AG09309 (cell line): Measurements from ENCODE around the gene EFHC1.
A peak's percentile ranks its signal among the peaks of the same experiment; 100 is the strongest.

ENCODE experiments used
- DNase-seq: peaks from one replicate; pipeline ENCODE4 v3.0.0-alpha.2; 2010; ENCODE audit warnings: low read depth
- H3K4me3 ChIP-seq: 2 replicates; pipeline ENCODE4 v1.5.1; 2011; ENCODE audit warnings: mild to moderate bottlenecking, low read depth, low read length, moderate library complexity; ENCODE audit not compliant: control insufficient read depth
- TF ChIP-seq, protein P1 (sequence below): IDR thresholded peaks from 2 replicates; pipeline ENCODE4 v1.5.1; 2011; ENCODE audit warnings: mild to moderate bottlenecking, low read depth, low read length, inconsistent platforms; ENCODE audit not compliant: insufficient read depth, control insufficient read depth; ENCODE audit errors: missing control alignments

Gene EFHC1, protein sequence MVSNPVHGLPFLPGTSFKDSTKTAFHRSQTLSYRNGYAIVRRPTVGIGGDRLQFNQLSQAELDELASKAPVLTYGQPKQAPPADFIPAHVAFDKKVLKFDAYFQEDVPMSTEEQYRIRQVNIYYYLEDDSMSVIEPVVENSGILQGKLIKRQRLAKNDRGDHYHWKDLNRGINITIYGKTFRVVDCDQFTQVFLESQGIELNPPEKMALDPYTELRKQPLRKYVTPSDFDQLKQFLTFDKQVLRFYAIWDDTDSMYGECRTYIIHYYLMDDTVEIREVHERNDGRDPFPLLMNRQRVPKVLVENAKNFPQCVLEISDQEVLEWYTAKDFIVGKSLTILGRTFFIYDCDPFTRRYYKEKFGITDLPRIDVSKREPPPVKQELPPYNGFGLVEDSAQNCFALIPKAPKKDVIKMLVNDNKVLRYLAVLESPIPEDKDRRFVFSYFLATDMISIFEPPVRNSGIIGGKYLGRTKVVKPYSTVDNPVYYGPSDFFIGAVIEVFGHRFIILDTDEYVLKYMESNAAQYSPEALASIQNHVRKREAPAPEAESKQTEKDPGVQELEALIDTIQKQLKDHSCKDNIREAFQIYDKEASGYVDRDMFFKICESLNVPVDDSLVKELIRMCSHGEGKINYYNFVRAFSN

DNA sequence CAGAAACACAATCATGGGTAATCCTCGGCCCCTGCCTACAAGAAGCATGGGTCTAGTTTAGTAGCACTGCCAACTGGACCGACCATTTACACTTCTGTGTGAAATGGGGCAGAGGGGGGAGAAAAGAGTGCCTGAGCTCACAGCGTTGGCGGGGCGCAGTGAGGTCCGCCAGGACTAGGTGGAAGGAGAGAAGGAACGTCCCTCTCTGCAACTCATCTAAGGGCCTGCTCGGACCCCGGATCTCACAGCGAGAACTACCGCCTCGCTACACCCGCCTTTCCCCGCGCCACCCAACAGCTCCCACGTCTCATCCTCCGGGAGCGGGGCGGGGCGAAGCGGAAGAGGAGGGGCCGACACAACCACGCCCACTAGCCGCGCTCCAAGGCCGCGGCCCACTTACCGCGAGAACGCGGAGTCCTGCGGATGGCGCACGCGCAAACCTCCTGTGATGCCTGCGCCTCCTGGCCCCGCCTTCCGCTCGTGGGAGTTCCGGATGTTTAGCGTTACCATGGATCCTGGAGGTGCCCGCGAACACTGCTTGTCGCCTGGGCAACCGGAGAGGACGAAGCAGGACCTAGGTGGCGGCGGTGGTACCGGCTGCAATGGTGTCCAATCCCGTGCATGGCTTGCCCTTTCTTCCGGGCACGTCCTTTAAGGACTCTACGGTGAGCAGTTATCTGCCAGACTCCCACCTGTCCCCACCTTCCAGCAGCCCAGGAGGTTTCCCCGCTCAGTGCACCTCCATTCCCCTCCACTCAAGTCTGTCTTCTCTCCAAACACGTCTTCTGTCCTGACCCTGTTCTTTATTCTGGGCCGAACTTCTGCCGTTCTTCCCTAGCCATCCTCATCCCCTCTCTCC, at the start of gene EFHC1:
Gene EFHC1, plus strand, starts transcription at position 534 of the 859 bp plus-strand sequence. Its CDS starts 69 bp downstream, at position 603.
- TF ChIP-seq, protein P1, sequence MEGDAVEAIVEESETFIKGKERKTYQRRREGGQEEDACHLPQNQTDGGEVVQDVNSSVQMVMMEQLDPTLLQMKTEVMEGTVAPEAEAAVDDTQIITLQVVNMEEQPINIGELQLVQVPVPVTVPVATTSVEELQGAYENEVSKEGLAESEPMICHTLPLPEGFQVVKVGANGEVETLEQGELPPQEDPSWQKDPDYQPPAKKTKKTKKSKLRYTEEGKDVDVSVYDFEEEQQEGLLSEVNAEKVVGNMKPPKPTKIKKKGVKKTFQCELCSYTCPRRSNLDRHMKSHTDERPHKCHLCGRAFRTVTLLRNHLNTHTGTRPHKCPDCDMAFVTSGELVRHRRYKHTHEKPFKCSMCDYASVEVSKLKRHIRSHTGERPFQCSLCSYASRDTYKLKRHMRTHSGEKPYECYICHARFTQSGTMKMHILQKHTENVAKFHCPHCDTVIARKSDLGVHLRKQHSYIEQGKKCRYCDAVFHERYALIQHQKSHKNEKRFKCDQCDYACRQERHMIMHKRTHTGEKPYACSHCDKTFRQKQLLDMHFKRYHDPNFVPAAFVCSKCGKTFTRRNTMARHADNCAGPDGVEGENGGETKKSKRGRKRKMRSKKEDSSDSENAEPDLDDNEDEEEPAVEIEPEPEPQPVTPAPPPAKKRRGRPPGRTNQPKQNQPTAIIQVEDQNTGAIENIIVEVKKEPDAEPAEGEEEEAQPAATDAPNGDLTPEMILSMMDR: no peak
- peak; percentile 85 for DNase-seq
- H3K4me3 ChIP-seq: peak within 1 kb of the TSS; percentile 90

DNA sequence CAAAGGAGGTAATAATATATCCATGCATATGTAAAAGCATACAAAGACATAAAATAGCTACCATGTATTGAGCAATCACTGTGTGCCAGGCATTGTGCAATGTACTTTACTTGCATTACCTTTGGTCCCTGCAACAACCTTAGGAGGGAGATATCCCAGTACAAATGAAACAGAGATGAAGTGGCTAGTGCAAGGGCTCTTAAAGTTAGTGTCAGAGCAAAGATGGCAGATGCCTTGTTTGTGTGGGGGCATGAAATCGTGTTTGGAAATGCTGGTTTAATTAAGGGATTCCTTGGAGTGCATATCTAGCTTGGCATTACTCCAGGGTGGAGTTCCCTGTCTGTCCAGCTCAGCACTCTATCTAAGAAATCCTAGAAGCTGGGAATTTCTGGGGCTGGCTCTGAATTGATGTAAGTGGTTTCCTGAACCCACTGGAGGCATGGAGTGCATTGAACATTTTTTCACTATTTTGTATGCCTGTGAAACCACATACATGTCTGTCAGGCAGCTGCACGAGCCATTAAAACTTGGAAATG, 48.4 kb upstream of the EFHC1 start:
- no peak overlapping the region for H3K4me3 ChIP-seq
- TF ChIP-seq, protein P1: no peak
- DNase-seq: no peak

GRCh38 chr6:52373151-52373690, 46.9 kb upstream of the EFHC1 start:
- H3K4me3 ChIP-seq: no peak overlapping the region
- DNase-seq: no peak
- TF ChIP-seq, protein P1: no peak

DNA sequence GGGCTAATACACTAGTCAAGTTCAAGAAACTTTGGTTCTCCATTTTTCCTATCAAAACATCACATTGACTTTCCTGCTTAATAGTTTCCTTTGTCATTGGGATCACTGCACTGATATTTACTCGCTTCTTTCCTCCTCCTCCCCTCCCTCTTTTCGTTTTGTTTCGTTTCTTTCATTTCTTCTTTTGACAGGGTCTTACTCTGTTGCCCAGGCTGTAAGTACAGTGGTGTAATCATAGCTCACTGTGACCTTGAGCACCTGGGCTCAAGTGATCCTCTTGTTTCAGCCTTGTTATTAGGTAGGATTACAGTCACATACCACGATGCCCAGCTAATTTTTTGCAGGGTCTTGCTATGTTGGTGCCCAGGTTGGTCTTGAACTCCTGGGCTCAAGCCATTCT, 45.9 kb upstream of the EFHC1 start:
- no peak for DNase-seq
- no peak overlapping the region for H3K4me3 ChIP-seq
- TF ChIP-seq, protein P1: no peak

DNA sequence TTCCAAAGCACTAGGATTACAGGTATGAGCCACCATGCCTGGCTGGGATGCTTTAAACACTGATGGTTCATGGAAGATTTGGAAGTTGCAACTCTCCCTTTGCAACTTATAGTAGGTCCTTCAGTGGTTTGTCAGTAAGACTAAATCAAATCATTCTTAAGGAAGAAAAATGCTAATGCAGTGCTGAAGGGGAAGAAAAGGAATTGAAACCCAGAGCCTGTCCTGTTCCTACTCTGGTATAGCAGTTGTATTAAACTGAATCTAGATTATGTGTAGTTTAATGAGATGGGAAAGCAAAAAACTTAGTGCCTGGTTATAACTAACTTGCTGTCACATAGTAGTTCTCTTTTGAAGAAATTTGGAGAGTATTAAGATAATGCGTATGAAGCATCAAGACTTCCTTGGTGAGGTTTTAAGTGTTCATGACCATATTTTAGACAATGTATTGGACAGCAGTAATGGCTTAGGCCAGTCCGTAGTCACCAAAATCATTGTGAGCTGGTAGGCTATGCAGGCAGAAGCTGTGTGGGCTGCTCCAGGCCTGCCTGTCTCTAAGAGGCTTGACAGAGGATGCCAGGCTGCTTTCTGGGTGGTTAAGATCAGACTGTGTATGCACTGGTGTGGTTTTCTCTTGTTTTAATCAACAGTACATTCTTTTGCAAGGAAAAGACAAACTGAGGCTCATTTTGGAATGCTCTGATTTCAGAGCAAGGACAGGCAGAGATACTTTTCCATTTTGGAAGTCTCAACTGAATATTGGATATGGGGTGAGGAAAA, 44.2 kb upstream of the EFHC1 start:
- DNase-seq: no peak
- TF ChIP-seq, protein P1: no peak
- H3K4me3 ChIP-seq: no peak overlapping the region

- H3K4me3 ChIP-seq: no peak overlapping the region
- TF ChIP-seq, protein P1: no peak
- DNase-seq: no peak
These were observed 43.4 kb upstream of the EFHC1 start for GRCh38 chr6:52376763-52377162.
